Neuron (in vitro differentiated cells): ENCODE data around the gene SKIC2.
A peak's percentile ranks its signal among the peaks of the same experiment; 100 is the strongest.

Experiments used
- H2AFZ ChIP-seq: one replicate; pipeline ENCODE4 v1.6.1; 2013; ENCODE audit warnings: low read depth, mild to moderate bottlenecking, inconsistent platforms, low read length, moderate library complexity
- H3K27me3 ChIP-seq: one replicate; pipeline ENCODE4 v1.6.1; 2013; ENCODE audit warnings: low read length; ENCODE audit not compliant: insufficient read depth
- H3K36me3 ChIP-seq: one replicate; pipeline ENCODE4 v1.6.1; 2013; ENCODE audit warnings: low read length; ENCODE audit not compliant: insufficient read depth
- H3K4me1 ChIP-seq: one replicate; pipeline ENCODE4 v1.6.1; 2013; ENCODE audit warnings: low read length; ENCODE audit not compliant: insufficient read depth
- H3K4me3 ChIP-seq: 2 replicates; pipeline ENCODE4 v1.5.1; 2013; ENCODE audit warnings: mild to moderate bottlenecking, low read length, moderate library complexity
- H3K9me3 ChIP-seq: one replicate; pipeline ENCODE4 v1.6.1; 2013; ENCODE audit warnings: low read length

Gene SKIC2

GRCh38 chr6:31948306-31948705, 10.7 kb upstream of the SKIC2 start:
- Histone ChIP-seq H3K4me3 (no peak overlapping the region), H3K27me3 (no peaks in the 10 kb centered on the region), H3K36me3 (peaks cover 29% of the 10 kb centered on the region), H3K9me3 (no peaks in the 10 kb centered on the region), H2AFZ (no peak overlapping the region), H3K4me1 (peaks cover 10% of the 10 kb centered on the region)

GRCh38 chr6:31948753-31949413, 10.1 kb upstream of the SKIC2 start:
- Histone ChIP-seq H3K36me3 (peaks cover 34% of the 10 kb centered on the region), H3K27me3 (no peaks in the 10 kb centered on the region), H3K4me3 (no peak overlapping the region), H3K4me1 (peaks cover 10% of the 10 kb centered on the region), H2AFZ (no peak overlapping the region), H3K9me3 (no peaks in the 10 kb centered on the region)

GRCh38 chr6:31949926-31950548, 8.9 kb upstream of the SKIC2 start:
- H3K4me3 ChIP-seq = no peak overlapping the region
- no peak overlapping the region for H2AFZ ChIP-seq
- H3K36me3 ChIP-seq = peaks cover 46% of the 10 kb centered on the region
- H3K9me3 ChIP-seq = no peaks in the 10 kb centered on the region
- no peaks in the 10 kb centered on the region for H3K27me3 ChIP-seq
- peaks cover 10% of the 10 kb centered on the region for H3K4me1 ChIP-seq

- Histone ChIP-seq H3K9me3 (no peaks in the 10 kb centered on the region), H3K4me3 (no peak overlapping the region), H3K27me3 (no peaks in the 10 kb centered on the region), H2AFZ (no peak overlapping the region), H3K36me3 (peaks cover 66% of the 10 kb centered on the region), H3K4me1 (no peaks in the 10 kb centered on the region)
Measured at GRCh38 chr6:31952140-31952805, 6.7 kb upstream of the SKIC2 start.

- no peak overlapping the region for H2AFZ ChIP-seq
- H3K9me3 ChIP-seq = no peaks in the 10 kb centered on the region
- H3K36me3 ChIP-seq = peaks cover 66% of the 10 kb centered on the region
- H3K4me1 ChIP-seq = peaks cover 3% of the 10 kb centered on the region
- H3K27me3 ChIP-seq = no peaks in the 10 kb centered on the region
- H3K4me3 ChIP-seq = no peak overlapping the region
Measured at GRCh38 chr6:31952890-31953289, 6.1 kb upstream of the SKIC2 start.

- no peaks in the 10 kb centered on the region for H3K9me3 ChIP-seq
- no peaks in the 10 kb centered on the region for H3K27me3 ChIP-seq
- H3K36me3 ChIP-seq = peaks cover 66% of the 10 kb centered on the region
- H3K4me1 ChIP-seq = peaks cover 12% of the 10 kb centered on the region
- H3K4me3 ChIP-seq = no peak overlapping the region
- no peak overlapping the region for H2AFZ ChIP-seq
Measured at GRCh38 chr6:31954511-31954910, 4.5 kb upstream of the SKIC2 start.

GRCh38 chr6:31956796-31957195, 2.2 kb upstream of the SKIC2 start:
- H3K4me1 ChIP-seq = peaks cover 18% of the 10 kb centered on the region
- H3K9me3 ChIP-seq = no peaks in the 10 kb centered on the region
- peaks cover 66% of the 10 kb centered on the region for H3K36me3 ChIP-seq
- no peaks in the 10 kb centered on the region for H3K27me3 ChIP-seq
- H2AFZ ChIP-seq = no peak overlapping the region
- no peak overlapping the region for H3K4me3 ChIP-seq

GRCh38 chr6:31958412-31958740, 599 bp upstream of the SKIC2 start:
- Histone ChIP-seq H3K27me3 (no peaks in the 10 kb centered on the region), H2AFZ (peak overlapping the region; percentile 33), H3K36me3 (peaks cover 66% of the 10 kb centered on the region), H3K4me1 (peaks cover 18% of the 10 kb centered on the region), H3K9me3 (no peaks in the 10 kb centered on the region), H3K4me3 (peak overlapping the region; percentile 86)

- no peak overlapping the region for H2AFZ ChIP-seq
- peaks cover 58% of the 10 kb centered on the region for H3K36me3 ChIP-seq
- no peaks in the 10 kb centered on the region for H3K27me3 ChIP-seq
- peaks cover 18% of the 10 kb centered on the region for H3K4me1 ChIP-seq
- H3K9me3 ChIP-seq = no peaks in the 10 kb centered on the region
- no peak overlapping the region for H3K4me3 ChIP-seq
Measured at GRCh38 chr6:31961616-31962015, 2.6 kb downstream of the SKIC2 start.

- H3K4me3 ChIP-seq = no peak overlapping the region
- H2AFZ ChIP-seq = no peak overlapping the region
- no peaks in the 10 kb centered on the region for H3K9me3 ChIP-seq
- peaks cover 9% of the 10 kb centered on the region for H3K4me1 ChIP-seq
- no peaks in the 10 kb centered on the region for H3K27me3 ChIP-seq
- H3K36me3 ChIP-seq = peaks cover 73% of the 10 kb centered on the region
Measured at GRCh38 chr6:31963921-31964320, 4.9 kb downstream of the SKIC2 start.

- Histone ChIP-seq H2AFZ (no peak overlapping the region), H3K4me3 (no peak overlapping the region), H3K36me3 (peaks cover 85% of the 10 kb centered on the region), H3K27me3 (no peaks in the 10 kb centered on the region), H3K4me1 (no peaks in the 10 kb centered on the region), H3K9me3 (no peaks in the 10 kb centered on the region)
Measured at GRCh38 chr6:31965700-31966099, 6.7 kb downstream of the SKIC2 start.

- Histone ChIP-seq H3K4me1 (peaks cover 7% of the 10 kb centered on the region), H3K4me3 (no peak overlapping the region), H3K36me3 (peaks cover 78% of the 10 kb centered on the region), H2AFZ (no peak overlapping the region), H3K9me3 (no peaks in the 10 kb centered on the region), H3K27me3 (no peaks in the 10 kb centered on the region)
Measured at GRCh38 chr6:31966506-31966905, 7.5 kb downstream of the SKIC2 start.

GRCh38 chr6:31966997-31967925, 8.3 kb downstream of the SKIC2 start:
- Histone ChIP-seq H3K4me1 (peaks cover 8% of the 10 kb centered on the region), H2AFZ (no peak overlapping the region), H3K27me3 (no peaks in the 10 kb centered on the region), H3K9me3 (no peaks in the 10 kb centered on the region), H3K4me3 (no peak overlapping the region), H3K36me3 (peaks cover 71% of the 10 kb centered on the region)
